Neuronal stem cell (in vitro differentiated cells): ENCODE measurements around the gene ACAA2.

ENCODE experiments used
- DNase-seq: peaks from one replicate; pipeline ENCODE4 v3.0.0-alpha.2; 2013; ENCODE audit warnings: low spot score
- H2AFZ ChIP-seq: one replicate; pipeline ENCODE4 v1.6.1; 2013; ENCODE audit warnings: mild to moderate bottlenecking, low read length, inconsistent platforms
- H2AK5ac ChIP-seq: 2 replicates; pipeline ENCODE4 v1.6.1; 2013; ENCODE audit warnings: low read depth, mild to moderate bottlenecking, inconsistent platforms, low read length, moderate library complexity, mixed read lengths
- H2BK120ac ChIP-seq: 2 replicates; pipeline ENCODE4 v1.6.1; 2013; ENCODE audit warnings: low read depth, mild to moderate bottlenecking, inconsistent platforms, low read length, moderate library complexity, mixed read lengths
- H2BK12ac ChIP-seq: one replicate; pipeline ENCODE4 v1.6.1; 2013; ENCODE audit warnings: low read length, inconsistent platforms
- H2BK15ac ChIP-seq: 2 replicates; pipeline ENCODE4 v1.6.1; 2013; ENCODE audit warnings: mild to moderate bottlenecking, low read length, inconsistent platforms, mixed read lengths
- H2BK5ac ChIP-seq: one replicate; pipeline ENCODE4 v1.6.1; 2013; ENCODE audit warnings: inconsistent platforms, mild to moderate bottlenecking, low read length, moderate library complexity
- H3K14ac ChIP-seq: one replicate; pipeline ENCODE4 v1.6.1; 2013; ENCODE audit warnings: low read length, inconsistent platforms
- H3K18ac ChIP-seq: 2 replicates; pipeline ENCODE4 v1.6.1; 2013; ENCODE audit warnings: low read length, inconsistent platforms
- H3K23ac ChIP-seq: 2 replicates; pipeline ENCODE4 v1.6.1; 2013; ENCODE audit warnings: low read depth, mild to moderate bottlenecking, mixed read lengths, low read length, inconsistent platforms; ENCODE audit not compliant: poor library complexity
- H3K27ac ChIP-seq: replicated peaks from 3 replicates; pipeline ENCODE4 v1.5.1; 2013; ENCODE audit warnings: low read length, inconsistent platforms
- H3K27me3 ChIP-seq, 3 experiments: 2 replicates each; pipeline ENCODE4 v1.6.1; 2013; ENCODE audit warnings: low read length in 3 of 3, mild to moderate bottlenecking in 2 of 3, inconsistent platforms in 1 of 3, low read depth in 1 of 3, mixed read lengths in 1 of 3, moderate library complexity in 1 of 3; ENCODE audit not compliant: control insufficient read depth in 3 of 3, insufficient read depth in 3 of 3
- H3K36me3 ChIP-seq, 2 donors: replicated peaks in 1 of 2; 2 replicates each; pipeline ENCODE4 v1.6.1; 2013; ENCODE audit warnings: low read length in 2 of 2; ENCODE audit not compliant: control insufficient read depth in 2 of 2, insufficient read depth in 2 of 2
- H3K4ac ChIP-seq: 2 replicates; pipeline ENCODE4 v1.6.1; 2013; ENCODE audit warnings: inconsistent platforms, mild to moderate bottlenecking, low read length, moderate library complexity
- H3K4me1 ChIP-seq, 2 donors: 1 replicate in 1 of 2; 2 replicates in 1 of 2; pipeline ENCODE4 v1.6.1; 2013; ENCODE audit warnings: low read length in 2 of 2, low read depth in 1 of 2; ENCODE audit not compliant: control insufficient read depth in 2 of 2, insufficient read depth in 1 of 2
- H3K4me2 ChIP-seq: one replicate; pipeline ENCODE4 v1.6.1; 2013; ENCODE audit warnings: mild to moderate bottlenecking, low read length, inconsistent platforms; ENCODE audit not compliant: insufficient read depth, poor library complexity, severe bottlenecking
- H3K4me3 ChIP-seq, 2 donors: 2 replicates each; pipeline ENCODE4 v1.5.1; 2013; ENCODE audit warnings: low read length in 2 of 2, mild to moderate bottlenecking in 2 of 2, inconsistent platforms in 1 of 2, moderate library complexity in 1 of 2
- H3K79me1 ChIP-seq: one replicate; pipeline ENCODE4 v1.6.1; 2013; ENCODE audit warnings: low read depth, mild to moderate bottlenecking, inconsistent platforms, low read length, moderate library complexity
- H3K9ac ChIP-seq: one replicate; pipeline ENCODE4 v1.6.1; 2013; ENCODE audit warnings: mild to moderate bottlenecking, low read depth, low read length, inconsistent platforms; ENCODE audit not compliant: poor library complexity
- H3K9me3 ChIP-seq, 2 donors: replicated peaks in 1 of 2; 2 replicates each; pipeline versions ENCODE3 to v1.6.1; 2013; ENCODE audit warnings: low read length in 2 of 2, mild to moderate bottlenecking in 2 of 2, inconsistent platforms in 1 of 2, low read depth in 1 of 2, mixed read lengths in 1 of 2, moderate library complexity in 1 of 2; ENCODE audit not compliant: control insufficient read depth in 2 of 2, insufficient read depth in 1 of 2
- H4K8ac ChIP-seq: one replicate; pipeline ENCODE4 v1.6.1; 2013; ENCODE audit warnings: low read depth, mild to moderate bottlenecking, inconsistent platforms, low read length, moderate library complexity
- H4K91ac ChIP-seq: one replicate; pipeline ENCODE4 v1.6.1; 2013; ENCODE audit warnings: low read length, low read depth, mild to moderate bottlenecking, inconsistent platforms; ENCODE audit not compliant: poor library complexity
- WGBS, 2 donors: extraction: QIAGEN DNeasy Blood & Tissue Kit; methylation state at CpG; one replicate each; pipeline ENCODE4 v1.1.7; 2013; ENCODE audit warnings: missing lambda C conversion rate in 2 of 2, mixed read lengths in 1 of 2; ENCODE audit not compliant: insufficient read length in 2 of 2, insufficient replicate concordance in 1 of 2; ENCODE audit errors: extremely low coverage in 2 of 2; 5-methylcytosine and 5-hydroxymethylcytosine counted together

ACAA2 gene

GRCh38 chr18:49832221-49832647 lies 18.9 kb upstream of the ACAA2 start:
- Histone ChIP-seq H4K8ac (no peak overlapping the region), H3K23ac (no peak overlapping the region), H3K14ac (no peak overlapping the region), H3K9ac (no peak overlapping the region), H3K27me3 (no peaks in the 10 kb centered on the region), H3K9me3 (peaks cover 4 to 17% of the 10 kb centered on the region in 2 donors), H2BK15ac (no peak overlapping the region), H2BK120ac (no peak overlapping the region), H3K4ac (no peak overlapping the region), H2BK5ac (no peak overlapping the region), H2BK12ac (no peak overlapping the region), H3K18ac (no peak overlapping the region), H3K4me1 (no peaks in the 10 kb centered on the region), H2AFZ (no peak overlapping the region), H2AK5ac (no peak overlapping the region), H4K91ac (no peak overlapping the region), H3K4me2 (no peak overlapping the region), H3K36me3 (no peaks in the 10 kb centered on the region), H3K79me1 (no peaks in the 10 kb centered on the region), H3K27ac (no peak overlapping the region), H3K4me3 (no peak overlapping the region)
- WGBS, 2 donors = no CpG with 5 or more reads among the region's 2 CpGs
- DNase-seq = no peak

GRCh38 chr18:49827996-49828395 lies 14.7 kb upstream of the ACAA2 start:
- H3K23ac ChIP-seq = no peak overlapping the region
- WGBS, 2 donors = no CpG with 5 or more reads among the region's 1 CpG
- H2BK15ac ChIP-seq = no peak overlapping the region
- H3K18ac ChIP-seq = no peak overlapping the region
- no peaks in the 10 kb centered on the region for H3K4me1 ChIP-seq
- H4K91ac ChIP-seq = no peak overlapping the region
- no peak for DNase-seq
- H3K9ac ChIP-seq = no peak overlapping the region
- no peaks in the 10 kb centered on the region for H3K27me3 ChIP-seq
- no peak overlapping the region for H3K27ac ChIP-seq
- no peak overlapping the region for H2BK12ac ChIP-seq
- H4K8ac ChIP-seq = no peak overlapping the region
- peaks cover 10 to 27% of the 10 kb centered on the region in 2 donors for H3K9me3 ChIP-seq
- no peak overlapping the region for H3K4me2 ChIP-seq
- no peak overlapping the region for H2BK5ac ChIP-seq
- no peak overlapping the region for H3K4ac ChIP-seq
- no peaks in the 10 kb centered on the region for H3K36me3 ChIP-seq
- H3K4me3 ChIP-seq = no peak overlapping the region
- peaks cover 2% of the 10 kb centered on the region for H3K79me1 ChIP-seq
- H2BK120ac ChIP-seq = no peak overlapping the region
- H3K14ac ChIP-seq = no peak overlapping the region
- no peak overlapping the region for H2AK5ac ChIP-seq
- no peak overlapping the region for H2AFZ ChIP-seq

GRCh38 chr18:49819823-49820671 lies 6.7 kb upstream of the ACAA2 start:
- Histone ChIP-seq H2BK15ac (no peak overlapping the region), H2AFZ (no peak overlapping the region), H4K91ac (no peak overlapping the region), H3K9ac (no peak overlapping the region), H3K4me2 (no peak overlapping the region), H3K18ac (no peak overlapping the region), H3K27ac (no peak overlapping the region), H2AK5ac (no peak overlapping the region), H2BK12ac (no peak overlapping the region), H3K4me3 (no peak overlapping the region), H3K9me3 (peaks cover 0 to 2% of the 10 kb centered on the region in 2 donors), H3K4ac (no peak overlapping the region), H3K14ac (peak overlapping the region; percentile 58), H3K27me3 (no peaks in the 10 kb centered on the region), H3K4me1 (peaks cover 1 to 2% of the 10 kb centered on the region in 2 donors), H4K8ac (no peak overlapping the region), H2BK5ac (no peak overlapping the region), H3K23ac (no peak overlapping the region), H3K79me1 (no peaks in the 10 kb centered on the region), H2BK120ac (no peak overlapping the region), H3K36me3 (peaks cover 0 to 11% of the 10 kb centered on the region in 2 donors)
- WGBS, 2 donors = no CpG with 5 or more reads among the region's 5 CpGs
- DNase-seq = no peak

GRCh38 chr18:49819071-49819662 lies 5.8 kb upstream of the ACAA2 start:
- no peak overlapping the region for H4K8ac ChIP-seq
- no peaks in the 10 kb centered on the region for H3K9me3 ChIP-seq
- no peaks in the 10 kb centered on the region for H3K27me3 ChIP-seq
- no peak overlapping the region for H4K91ac ChIP-seq
- no peak overlapping the region for H2AFZ ChIP-seq
- H3K4me3 ChIP-seq = no peak overlapping the region
- no peak overlapping the region for H2AK5ac ChIP-seq
- H2BK5ac ChIP-seq = no peak overlapping the region
- no peak overlapping the region for H3K27ac ChIP-seq
- H2BK120ac ChIP-seq = no peak overlapping the region
- H2BK12ac ChIP-seq = no peak overlapping the region
- H3K79me1 ChIP-seq = no peaks in the 10 kb centered on the region
- H3K36me3 ChIP-seq = peaks cover 0 to 11% of the 10 kb centered on the region in 2 donors
- no peak overlapping the region for H2BK15ac ChIP-seq
- H3K4me1 ChIP-seq = peaks cover 1 to 5% of the 10 kb centered on the region in 2 donors
- DNase-seq = no peak
- H3K4ac ChIP-seq = no peak overlapping the region
- H3K23ac ChIP-seq = no peak overlapping the region
- H3K4me2 ChIP-seq = no peak overlapping the region
- no peak overlapping the region for H3K14ac ChIP-seq
- no CpG with 5 or more reads among the region's 5 CpGs for WGBS, 2 donors
- H3K9ac ChIP-seq = no peak overlapping the region
- H3K18ac ChIP-seq = no peak overlapping the region
